H1 (cell line): ENCODE results near the gene SLC2A4. TPM values are rescaled to one million over a fixed set of nuclear protein-coding genes. Genes with fewer than 3 reads are reported as not detected.

Experiments
- BACH1 ChIP-seq: IDR thresholded peaks from 2 replicates; pipeline ENCODE4 v1.6.1; 2012; ENCODE audit warnings: low read length, improper control_type of control experiment
- CTBP2 ChIP-seq: IDR thresholded peaks from 2 replicates; pipeline ENCODE4 v1.7.0; 2011; ENCODE audit warnings: borderline replicate concordance, mild to moderate bottlenecking, moderate library complexity, mixed read lengths, low read length; ENCODE audit not compliant: insufficient read depth, insufficient read length
- SP1 ChIP-seq: IDR thresholded peaks from 2 replicates; pipeline ENCODE4 v1.6.1; 2011; ENCODE audit warnings: low read depth, low read length
- TAF7 ChIP-seq: optimal IDR thresholded peaks from 2 replicates; pipeline ENCODE3; 2011; ENCODE audit warnings: low read depth, mild to moderate bottlenecking, inconsistent platforms, low read length, moderate library complexity, borderline replicate concordance
- polyA plus RNA-seq, 7 experiments: library from polyadenylated mRNA; depleted of rRNA in 3 of 7; stranded (reverse) in 5 of 7; unstranded in 2 of 7; fragments of >200 nt in 5 of 7; fragments of 200-250 nt in 2 of 7; gene quantifications; 1 replicate in 5 of 7; 2 replicates in 1 of 7; 4 replicates in 1 of 7; pipeline versions ENCODE4 v1.2.1 to v1.2.3, GENCODE V29; 2011 to 2013; ENCODE audit warnings: missing spikeins in 2 of 7, mixed read lengths in 2 of 7
- total RNA-seq: library from RNA; stranded (reverse); fragmentation: NEBNext Ultra II Directional; extraction: Animal tissue kit (Norgen Biotek cat#: 25700); gene quantifications from 2 replicates; pipeline ENCODE4 v1.2.1, GENCODE V29; 2021

Gene SLC2A4
- total and polyA plus RNA-seq, 2 of the 8 experiments (the other 6 are each of a cell fraction or from before 2014, with no cell fraction given): 5.7 to 6.9 TPM

GRCh38 chr17:7328009-7328408 lies 46.5 kb downstream of the SLC2A4 start (continued):
- TF ChIP-seq CTBP2: no peak
- TF ChIP-seq BACH1: no peak
- no peak for TF ChIP-seq SP1
- no peak for TF ChIP-seq TAF7
